ENCODE data around the gene PREX1.

DNA sequence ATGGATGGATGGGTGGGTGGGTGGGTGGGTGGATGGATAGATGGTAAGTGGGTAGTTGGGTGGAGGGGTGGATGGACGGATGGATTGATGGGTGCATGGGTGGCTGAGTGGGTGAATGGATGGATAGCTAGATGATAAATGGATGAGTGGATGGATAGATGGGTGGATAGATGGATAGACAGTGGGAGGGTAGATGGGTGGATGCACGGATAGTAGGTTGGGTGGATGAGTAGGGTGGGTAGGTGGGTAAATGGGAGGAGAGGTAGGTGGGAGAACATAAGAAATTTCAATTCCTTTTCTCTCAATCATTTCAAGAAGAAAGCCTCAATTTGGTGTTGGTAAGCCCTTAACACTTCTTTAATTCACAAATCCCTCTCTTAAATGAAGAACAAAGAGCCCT lies 186.9 kb downstream of the PREX1 start:
- TF ChIP-seq, protein P1, sequence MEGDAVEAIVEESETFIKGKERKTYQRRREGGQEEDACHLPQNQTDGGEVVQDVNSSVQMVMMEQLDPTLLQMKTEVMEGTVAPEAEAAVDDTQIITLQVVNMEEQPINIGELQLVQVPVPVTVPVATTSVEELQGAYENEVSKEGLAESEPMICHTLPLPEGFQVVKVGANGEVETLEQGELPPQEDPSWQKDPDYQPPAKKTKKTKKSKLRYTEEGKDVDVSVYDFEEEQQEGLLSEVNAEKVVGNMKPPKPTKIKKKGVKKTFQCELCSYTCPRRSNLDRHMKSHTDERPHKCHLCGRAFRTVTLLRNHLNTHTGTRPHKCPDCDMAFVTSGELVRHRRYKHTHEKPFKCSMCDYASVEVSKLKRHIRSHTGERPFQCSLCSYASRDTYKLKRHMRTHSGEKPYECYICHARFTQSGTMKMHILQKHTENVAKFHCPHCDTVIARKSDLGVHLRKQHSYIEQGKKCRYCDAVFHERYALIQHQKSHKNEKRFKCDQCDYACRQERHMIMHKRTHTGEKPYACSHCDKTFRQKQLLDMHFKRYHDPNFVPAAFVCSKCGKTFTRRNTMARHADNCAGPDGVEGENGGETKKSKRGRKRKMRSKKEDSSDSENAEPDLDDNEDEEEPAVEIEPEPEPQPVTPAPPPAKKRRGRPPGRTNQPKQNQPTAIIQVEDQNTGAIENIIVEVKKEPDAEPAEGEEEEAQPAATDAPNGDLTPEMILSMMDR (IDR thresholded peaks at IDR 0.05): no peak
- no peak for TF ChIP-seq POLR2A (IDR thresholded peaks at IDR 0.05)

All from vagina (tissue), 2 donors.